Right renal cortex interstitium (tissue), 3 donors: Measurements from ENCODE around the gene EZR. TPM values are rescaled to one million over a fixed set of nuclear protein-coding genes. Genes with fewer than 3 reads are reported as not detected.
"Not testable (repeated sequence)": the region's sequence is repeated elsewhere in the genome, so short reads cannot be mapped to it uniquely, and the experiment has no call there.

Source experiments
- DNase-seq, 3 donors: peaks; one replicate each; pipeline ENCODE4 v3.0.0-alpha.2; 2013; ENCODE audit warnings: low read depth in 3 of 3, low spot score in 2 of 3
- polyA plus RNA-seq, 3 donors: library from polyadenylated mRNA; unstranded; fragments of 120-200 nt; gene quantifications; one replicate each; pipeline ENCODE4 v1.2.1, GENCODE V29; 2013; ENCODE audit not compliant: insufficient read length in 3 of 3

EZR gene
- polyA plus RNA-seq, 3 donors: 246 to 271 (median 263) TPM

GRCh38 chr6:158843751-158844683 is 24.8 kb upstream of the EZR start:
- DNase-seq: no peak

- no peak for DNase-seq
These were observed 22.2 kb upstream of the EZR start for GRCh38 chr6:158841358-158841757.

GRCh38 chr6:158840465-158840864 is 21.3 kb upstream of the EZR start:
- no peak for DNase-seq

- DNase-seq: no peak
These were observed 20.6 kb upstream of the EZR start for GRCh38 chr6:158839796-158840195.

- DNase-seq: not testable (repeated sequence)
These were observed 19.6 kb upstream of the EZR start for GRCh38 chr6:158838790-158839189.

GRCh38 chr6:158837684-158838625 is 18.8 kb upstream of the EZR start:
- no peak for DNase-seq

GRCh38 chr6:158836625-158837311 is 17.6 kb upstream of the EZR start:
- no peak for DNase-seq

- no peak for DNase-seq
These were observed 16.6 kb upstream of the EZR start for GRCh38 chr6:158835616-158836221.

GRCh38 chr6:158834675-158835385 is 15.7 kb upstream of the EZR start:
- DNase-seq: no peak

- DNase-seq: not testable (repeated sequence)
These were observed 13.6 kb upstream of the EZR start for GRCh38 chr6:158832807-158833206.

GRCh38 chr6:158832026-158832425 is 12.9 kb upstream of the EZR start:
- DNase-seq: no peak

- DNase-seq: no peak
These were observed 12.4 kb upstream of the EZR start for GRCh38 chr6:158831571-158831970.

GRCh38 chr6:158830736-158831135 is 11.6 kb upstream of the EZR start:
- no peak for DNase-seq

GRCh38 chr6:158828807-158829206 is 9.6 kb upstream of the EZR start:
- DNase-seq: no peak

GRCh38 chr6:158826819-158827501 is 7.8 kb upstream of the EZR start:
- DNase-seq: no peak

GRCh38 chr6:158825951-158826306 is 6.8 kb upstream of the EZR start:
- no peak for DNase-seq

GRCh38 chr6:158825038-158825950 is 6.1 kb upstream of the EZR start:
- DNase-seq: no peak

GRCh38 chr6:158823616-158824015 is 4.4 kb upstream of the EZR start:
- not testable (repeated sequence) for DNase-seq
